Suprapubic skin (tissue), 3 donors: ENCODE measurements around the gene GRIK4.

Experiments used
- POLR2A ChIP-seq, 2 donors: fragments of 450-650 bp; IDR thresholded peaks; one replicate each; pipeline ENCODE4 v1.6.1; 2017; ENCODE audit warnings: antibody characterized with exemption in 2 of 2, mild to moderate bottlenecking in 2 of 2, moderate library complexity in 2 of 2
- TF ChIP-seq, protein P1 (sequence below), 2 donors: fragments of 200-600 bp in 1 of 2; fragments of 450-650 bp in 1 of 2; sonication (generic) in 1 of 2; IDR thresholded peaks; one replicate each; pipeline ENCODE4 v1.5.1; 2016 to 2019; ENCODE audit warnings: antibody characterized with exemption in 2 of 2, mild to moderate bottlenecking in 1 of 2, moderate library complexity in 1 of 2

DNA sequence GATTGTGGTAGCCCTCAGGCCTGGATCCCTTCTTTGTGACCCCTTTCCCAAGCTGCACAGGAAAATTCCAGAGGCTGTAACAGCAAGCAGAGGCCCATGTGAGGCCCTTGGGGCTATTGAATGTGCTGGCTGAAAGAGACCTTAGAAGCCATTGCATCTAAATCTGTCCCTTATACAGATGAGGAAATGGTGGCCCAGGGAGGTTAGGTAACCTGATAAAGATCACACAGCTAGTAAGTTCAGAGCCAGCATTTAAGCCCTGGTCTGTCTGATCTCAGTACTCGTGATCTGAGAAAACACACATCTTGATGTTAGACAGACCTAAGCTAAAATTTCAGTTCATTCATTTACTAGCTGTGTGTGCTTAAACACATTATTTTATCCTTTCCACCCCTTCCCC lies 396.4 kb downstream of the GRIK4 start:
- no peak for TF ChIP-seq POLR2A (IDR thresholded peaks at IDR 0.05)
- TF ChIP-seq, protein P1, sequence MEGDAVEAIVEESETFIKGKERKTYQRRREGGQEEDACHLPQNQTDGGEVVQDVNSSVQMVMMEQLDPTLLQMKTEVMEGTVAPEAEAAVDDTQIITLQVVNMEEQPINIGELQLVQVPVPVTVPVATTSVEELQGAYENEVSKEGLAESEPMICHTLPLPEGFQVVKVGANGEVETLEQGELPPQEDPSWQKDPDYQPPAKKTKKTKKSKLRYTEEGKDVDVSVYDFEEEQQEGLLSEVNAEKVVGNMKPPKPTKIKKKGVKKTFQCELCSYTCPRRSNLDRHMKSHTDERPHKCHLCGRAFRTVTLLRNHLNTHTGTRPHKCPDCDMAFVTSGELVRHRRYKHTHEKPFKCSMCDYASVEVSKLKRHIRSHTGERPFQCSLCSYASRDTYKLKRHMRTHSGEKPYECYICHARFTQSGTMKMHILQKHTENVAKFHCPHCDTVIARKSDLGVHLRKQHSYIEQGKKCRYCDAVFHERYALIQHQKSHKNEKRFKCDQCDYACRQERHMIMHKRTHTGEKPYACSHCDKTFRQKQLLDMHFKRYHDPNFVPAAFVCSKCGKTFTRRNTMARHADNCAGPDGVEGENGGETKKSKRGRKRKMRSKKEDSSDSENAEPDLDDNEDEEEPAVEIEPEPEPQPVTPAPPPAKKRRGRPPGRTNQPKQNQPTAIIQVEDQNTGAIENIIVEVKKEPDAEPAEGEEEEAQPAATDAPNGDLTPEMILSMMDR (IDR thresholded peaks at IDR 0.05) = no peak
